ENCODE results near the gene GALNT10.

Gene GALNT10

GRCh38 chr5:154286557-154286956 lies 96.0 kb downstream of the GALNT10 start:
- TF ChIP-seq ZNF565 (CRISPR knock-in tag; conservative IDR thresholded peaks at IDR 0.05; ENCODE audit: low read depth) (no peak), ZFP3 (CRISPR knock-in tag; IDR thresholded peaks at IDR 0.05) (no peak), ARNTL (CRISPR knock-in tag; IDR thresholded peaks at IDR 0.05; ENCODE audit: borderline replicate concordance, low read depth) (no peak), GLIS3 (CRISPR knock-in tag; IDR thresholded peaks at IDR 0.05) (no peak), ISL1 (CRISPR knock-in tag; IDR thresholded peaks at IDR 0.05) (no peak), TOX (CRISPR knock-in tag; IDR thresholded peaks at IDR 0.05; ENCODE audit: borderline replicate concordance) (no peak), TCF4 (CRISPR knock-in tag; IDR thresholded peaks at IDR 0.05; ENCODE audit: borderline replicate concordance) (no peak), CSDC2 (CRISPR knock-in tag; IDR thresholded peaks at IDR 0.05) (no peak), CSRNP3 (CRISPR knock-in tag; IDR thresholded peaks at IDR 0.05) (no peak), ZFP30 (CRISPR knock-in tag; IDR thresholded peaks at IDR 0.05) (no peak), BACH2 (CRISPR knock-in tag; IDR thresholded peaks at IDR 0.05; ENCODE audit: borderline replicate concordance) (no peak)
- ATAC-seq, result no peak

GRCh38 chr5:154287136-154287535 lies 96.6 kb downstream of the GALNT10 start:
- TF ChIP-seq ZNF70 (CRISPR knock-in tag; IDR thresholded peaks at IDR 0.05) (no peak), SNAI2 (CRISPR knock-in tag; IDR thresholded peaks at IDR 0.05) (peak; percentile 45; the same call in 1 of the 2 replicates), CSRNP3 (CRISPR knock-in tag; IDR thresholded peaks at IDR 0.05) (no peak), GLIS3 (CRISPR knock-in tag; IDR thresholded peaks at IDR 0.05) (no peak), ISL1 (CRISPR knock-in tag; IDR thresholded peaks at IDR 0.05) (peak; percentile 42; the same call in 1 of the 2 replicates), BACH2 (CRISPR knock-in tag; IDR thresholded peaks at IDR 0.05; ENCODE audit: borderline replicate concordance) (no peak), RARB (CRISPR knock-in tag; IDR thresholded peaks at IDR 0.05) (no peak)
- ATAC-seq, result peak; percentile 81

- TF ChIP-seq POU6F1 (CRISPR knock-in tag; IDR thresholded peaks at IDR 0.05; ENCODE audit: borderline replicate concordance, low read depth), result peak; percentile 54; the same call in 1 of the 2 replicates
- no peak for TF ChIP-seq TCF4 (CRISPR knock-in tag; IDR thresholded peaks at IDR 0.05; ENCODE audit: borderline replicate concordance)
- peak; percentile 96 for TF ChIP-seq ISL1 (CRISPR knock-in tag; IDR thresholded peaks at IDR 0.05)
- peak; percentile 40; the same call in 1 of the 2 replicates for TF ChIP-seq ZFP3 (CRISPR knock-in tag; IDR thresholded peaks at IDR 0.05)
- peak; percentile 58; the same call in 1 of the 2 replicates for TF ChIP-seq PATZ1 (CRISPR knock-in tag; IDR thresholded peaks at IDR 0.05; ENCODE audit: borderline replicate concordance)
- 0 out of 2 replicates have a peak, but pooled peaks have one; percentile 46 for TF ChIP-seq SNAI2 (CRISPR knock-in tag; IDR thresholded peaks at IDR 0.05)
- TF ChIP-seq GLIS3 (CRISPR knock-in tag; IDR thresholded peaks at IDR 0.05), result 0 out of 2 replicates have a peak, but pooled peaks have one; percentile 45
- TF ChIP-seq CREB5 (CRISPR knock-in tag; IDR thresholded peaks at IDR 0.05; ENCODE audit: low read depth), result no peak
- peak; percentile 75 for ATAC-seq
These were observed 97.6 kb downstream of the GALNT10 start for GRCh38 chr5:154288145-154288544.

- ATAC-seq, result no peak
- TF ChIP-seq OSR1 (CRISPR knock-in tag; IDR thresholded peaks at IDR 0.05) (no peak), ZNF70 (CRISPR knock-in tag; IDR thresholded peaks at IDR 0.05) (no peak), PPARA (CRISPR knock-in tag; IDR thresholded peaks at IDR 0.05; ENCODE audit: borderline replicate concordance) (no peak), POU6F1 (CRISPR knock-in tag; IDR thresholded peaks at IDR 0.05; ENCODE audit: borderline replicate concordance, low read depth) (no peak), ISL1 (CRISPR knock-in tag; IDR thresholded peaks at IDR 0.05) (no peak), PATZ1 (CRISPR knock-in tag; IDR thresholded peaks at IDR 0.05; ENCODE audit: borderline replicate concordance) (no peak), GLIS3 (CRISPR knock-in tag; IDR thresholded peaks at IDR 0.05) (no peak), SNAI2 (CRISPR knock-in tag; IDR thresholded peaks at IDR 0.05) (no peak), CSRNP3 (CRISPR knock-in tag; IDR thresholded peaks at IDR 0.05) (no peak), CREB5 (CRISPR knock-in tag; IDR thresholded peaks at IDR 0.05; ENCODE audit: low read depth) (no peak)
These were observed 101.4 kb downstream of the GALNT10 start for GRCh38 chr5:154291917-154292316.
